Hepatocyte (in vitro differentiated cells): ENCODE data around the gene FXYD6. TPM values are rescaled to one million over a fixed set of nuclear protein-coding genes. Genes with fewer than 3 reads are reported as not detected.

Source experiments
- DNase-seq: peaks from one replicate; pipeline ENCODE4 v3.0.0-alpha.2; 2016; ENCODE audit warnings: low spot score
- H2AFZ ChIP-seq: fragments of 200-600 bp; sonication (generic); 2 replicates; pipeline ENCODE4 v1.6.0; 2016; ENCODE audit warnings: antibody characterized with exemption, mild to moderate bottlenecking
- H3K27ac ChIP-seq: fragments of 200-600 bp; sonication (generic); 2 replicates; pipeline ENCODE4 v1.5.1; 2016; ENCODE audit warnings: mild to moderate bottlenecking
- H3K27me3 ChIP-seq: fragments of 200-600 bp; sonication (generic); 2 replicates; pipeline ENCODE4 v1.6.1; 2016
- H3K36me3 ChIP-seq: fragments of 200-600 bp; sonication (generic); replicated peaks from 2 replicates; pipeline ENCODE4 v1.5.1; 2016; ENCODE audit warnings: low read depth; ENCODE audit not compliant: insufficient read depth
- H3K4me1 ChIP-seq: fragments of 200-600 bp; sonication (generic); 2 replicates; pipeline ENCODE4 v1.5.1; 2016; ENCODE audit warnings: mild to moderate bottlenecking, moderate library complexity; ENCODE audit not compliant: insufficient read depth
- H3K4me2 ChIP-seq: fragments of 200-600 bp; sonication (generic); 2 replicates; pipeline ENCODE4 v1.6.0; 2016
- H3K4me3 ChIP-seq: fragments of 200-600 bp; sonication (generic); 2 replicates; pipeline ENCODE4 v1.5.1; 2016; ENCODE audit warnings: mild to moderate bottlenecking
- H3K79me2 ChIP-seq: fragments of 200-600 bp; sonication (generic); 2 replicates; pipeline ENCODE4 v1.6.0; 2017; ENCODE audit warnings: mild to moderate bottlenecking
- H3K9me2 ChIP-seq: fragments of 200-600 bp; sonication (generic); replicated peaks from 2 replicates; pipeline ENCODE4 v1.6.0; 2017; ENCODE audit warnings: mild to moderate bottlenecking; ENCODE audit not compliant: insufficient read depth
- H3K9me3 ChIP-seq: fragments of 200-600 bp; sonication (generic); 2 replicates; pipeline ENCODE4 v1.5.1; 2016; ENCODE audit warnings: low read depth, mild to moderate bottlenecking
- H4K20me1 ChIP-seq: fragments of 200-600 bp; sonication (generic); 2 replicates; pipeline ENCODE4 v1.6.0; 2016; ENCODE audit warnings: mild to moderate bottlenecking; ENCODE audit not compliant: insufficient read depth, poor library complexity, severe bottlenecking
- CTCF ChIP-seq: fragments of 200-600 bp; sonication (generic); IDR thresholded peaks from 2 replicates; pipeline ENCODE4 v1.5.1; 2016; ENCODE audit warnings: antibody characterized with exemption, mild to moderate bottlenecking; ENCODE audit not compliant: poor library complexity
- EZH2 ChIP-seq: fragments of 200-600 bp; sonication (generic); IDR thresholded peaks from 2 replicates; pipeline ENCODE4 v1.6.1; 2016; ENCODE audit warnings: antibody characterized with exemption, mild to moderate bottlenecking, borderline replicate concordance
- EZH2phosphoT487 ChIP-seq: fragments of 200-600 bp; sonication (generic); IDR thresholded peaks from one replicate; pipeline ENCODE4 v1.6.1; 2018; ENCODE audit warnings: antibody characterized with exemption, mild to moderate bottlenecking, low read depth, moderate library complexity; ENCODE audit not compliant: unreplicated experiment, severe bottlenecking
- WGBS: methylation state at CpG from one replicate; pipeline ENCODE4 v1.1.6; 2016; ENCODE audit warnings: low lambda C conversion rate; ENCODE audit errors: missing lambda C conversion rate; 5-methylcytosine and 5-hydroxymethylcytosine counted together
- polyA plus RNA-seq: library from polyadenylated mRNA; unstranded; fragments of >200 nt; fragmentation: Nextera tagmentation; extraction: Ambion mirVana; gene quantifications from 2 replicates; pipeline ENCODE4 v1.2.1, GENCODE V29; 2016
- total RNA-seq: library from RNA; depleted of rRNA; stranded (reverse); fragments of >200 nt; gene quantifications from 2 replicates; pipeline ENCODE4 v1.2.3, GENCODE V29; 2014

The FXYD6 gene
- total and polyA plus RNA-seq, 2 experiments from 2014 or later, result 28.3 to 56.9 TPM

- peaks cover 18% of the 10 kb centered on the region for H3K4me1 ChIP-seq
- H4K20me1 ChIP-seq, result no peaks in the 10 kb centered on the region
- peak overlapping the region; percentile 92 for H3K27ac ChIP-seq
- TF ChIP-seq EZH2 (no peak), EZH2phosphoT487 (no peak), CTCF (no peak)
- H3K9me2 ChIP-seq, result no peaks in the 10 kb centered on the region
- 94% methylated on average over 6 of the region's 6 CpGs for WGBS
- H3K4me3 ChIP-seq, result no peak overlapping the region
- no peaks in the 10 kb centered on the region for H3K36me3 ChIP-seq
- no peaks in the 10 kb centered on the region for H3K9me3 ChIP-seq
- H3K79me2 ChIP-seq, result no peaks in the 10 kb centered on the region
- H3K4me2 ChIP-seq, result peak overlapping the region; percentile 28
- H2AFZ ChIP-seq, result no peak overlapping the region
- no peak for DNase-seq
- no peaks in the 10 kb centered on the region for H3K27me3 ChIP-seq
These were observed 42.2 kb downstream of the FXYD6 start for GRCh38 chr11:117834068-117834810.

- TF ChIP-seq EZH2phosphoT487 (no peak), CTCF (no peak), EZH2 (no peak)
- peak; percentile 87 for DNase-seq
- Histone ChIP-seq H3K4me2 (no peak overlapping the region), H3K9me3 (no peaks in the 10 kb centered on the region), H4K20me1 (no peaks in the 10 kb centered on the region), H3K9me2 (no peaks in the 10 kb centered on the region), H3K4me1 (peaks cover 26% of the 10 kb centered on the region), H3K27me3 (no peaks in the 10 kb centered on the region), H3K4me3 (no peak overlapping the region), H2AFZ (no peak overlapping the region), H3K27ac (peak overlapping the region; percentile 92), H3K36me3 (no peaks in the 10 kb centered on the region), H3K79me2 (no peaks in the 10 kb centered on the region)
- WGBS, result 33% methylated on average over 7 of the region's 7 CpGs
These were observed 43.0 kb downstream of the FXYD6 start for GRCh38 chr11:117833401-117833891.

DNA sequence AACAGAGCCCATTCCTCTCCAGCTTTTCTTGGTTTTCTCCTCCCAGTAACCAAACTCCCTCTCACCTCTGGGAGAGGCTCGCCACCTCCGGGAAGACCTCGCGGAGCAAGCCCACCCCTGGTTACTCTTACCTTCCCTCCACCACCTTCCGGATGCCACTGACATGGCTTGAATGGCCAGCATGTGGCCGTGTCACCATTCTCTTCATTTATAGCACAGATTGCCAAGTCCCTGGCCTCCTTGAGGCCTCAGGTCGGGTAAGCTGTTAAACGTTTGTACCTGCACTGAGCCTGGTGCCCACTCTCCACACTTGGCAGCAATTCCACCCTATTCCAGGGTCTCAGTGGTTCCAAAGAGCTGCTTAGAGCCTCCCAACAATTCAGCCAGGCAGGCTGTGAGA is 43.9 kb downstream of the FXYD6 start:
- no peaks in the 10 kb centered on the region for H3K27me3 ChIP-seq
- H2AFZ ChIP-seq, result no peak overlapping the region
- H3K27ac ChIP-seq, result peak overlapping the region; percentile 92
- H4K20me1 ChIP-seq, result no peaks in the 10 kb centered on the region
- WGBS, result 96% methylated on average over 8 of the region's 8 CpGs
- peaks cover 29% of the 10 kb centered on the region for H3K4me1 ChIP-seq
- DNase-seq, result no peak
- no peak for TF ChIP-seq EZH2phosphoT487
- no peak for TF ChIP-seq CTCF
- TF ChIP-seq EZH2, result no peak
- H3K79me2 ChIP-seq, result no peaks in the 10 kb centered on the region
- no peaks in the 10 kb centered on the region for H3K9me2 ChIP-seq
- H3K4me3 ChIP-seq, result no peak overlapping the region
- H3K4me2 ChIP-seq, result no peak overlapping the region
- H3K36me3 ChIP-seq, result no peaks in the 10 kb centered on the region
- no peaks in the 10 kb centered on the region for H3K9me3 ChIP-seq
